ENCODE results near the gene EEIG1.

DNA sequence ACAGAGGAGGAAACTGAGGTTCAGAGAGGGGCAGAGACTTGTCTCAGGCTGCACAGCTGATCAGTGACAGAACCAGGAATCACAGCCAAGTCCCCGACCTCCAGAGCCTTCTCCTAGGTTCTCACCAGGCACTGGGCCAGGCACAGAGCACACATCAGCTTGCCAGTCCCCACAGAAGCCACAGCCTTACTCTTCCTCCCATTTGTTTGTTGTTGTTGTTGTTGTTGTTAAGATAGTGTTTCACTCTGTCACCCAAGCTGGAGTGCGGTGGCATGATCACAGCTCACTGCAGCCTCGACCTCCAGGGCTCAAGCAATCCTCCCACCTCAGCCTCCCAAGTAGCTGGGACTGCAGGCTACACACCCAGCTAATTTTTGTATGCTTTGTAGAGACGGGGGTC lies 44.9 kb upstream of the EEIG1 start:
- TF ChIP-seq CTCF (tag by site-specific recombination; IDR thresholded peaks at IDR 0.05), result no peak
- no peak for TF ChIP-seq YY1 (tag by site-specific recombination; IDR thresholded peaks at IDR 0.05)
- no peak for TF ChIP-seq ZBTB8A (tag by site-specific recombination; IDR thresholded peaks at IDR 0.05)
- TF ChIP-seq ZNF394 (tag by site-specific recombination; IDR thresholded peaks at IDR 0.05; ENCODE audit: borderline replicate concordance), result no peak
- TF ChIP-seq ZNF510 (tag by site-specific recombination; IDR thresholded peaks at IDR 0.05; ENCODE audit: insufficient replicate concordance), result no peak
- no peak for TF ChIP-seq ZNF621 (tag by site-specific recombination; IDR thresholded peaks at IDR 0.05)
- no peak for TF ChIP-seq ZNF549 (tag by site-specific recombination; IDR thresholded peaks at IDR 0.05)
- TF ChIP-seq ZNF248 (tag by site-specific recombination; IDR thresholded peaks at IDR 0.05), result no peak
- TF ChIP-seq WT1 (tag by site-specific recombination; IDR thresholded peaks at IDR 0.05), result no peak

All from HEK293 (cell line).